HG03280 (cell line): ENCODE results near the gene ECHDC3.
"Not testable (repeated sequence)": the region's sequence is repeated elsewhere in the genome, so short reads cannot be mapped to it uniquely, and the experiment has no call there.

Source experiments
- ATAC-seq: cut with Tn5 transposase; IDR thresholded peaks from one replicate; pipeline ENCODE4 v1.9.1; 2021; ENCODE audit warnings: mild to moderate bottlenecking, moderate library complexity; ENCODE audit not compliant: unreplicated experiment

ECHDC3 gene

GRCh38 chr10:11742009-11742778 is at the start of gene ECHDC3:
Gene ECHDC3, plus strand, starts transcription at chr10:11742382. Its CDS starts 195 bp downstream, at chr10:11742577.
- peak; percentile 59 for ATAC-seq

GRCh38 chr10:11693376-11693775 is 48.8 kb upstream of the ECHDC3 start:
- ATAC-seq, result no peak

- ATAC-seq, result no peak
Measured at GRCh38 chr10:11695779-11696178, 46.4 kb upstream of the ECHDC3 start.

- ATAC-seq, result no peak
Measured at GRCh38 chr10:11697718-11698527, 44.3 kb upstream of the ECHDC3 start.

- ATAC-seq, result peak; percentile 64
Measured at GRCh38 chr10:11698691-11699549, 43.3 kb upstream of the ECHDC3 start.

- no peak for ATAC-seq
Measured at GRCh38 chr10:11699550-11700097, 42.6 kb upstream of the ECHDC3 start.

- no peak for ATAC-seq
Measured at GRCh38 chr10:11700539-11700938, 41.6 kb upstream of the ECHDC3 start.

- ATAC-seq, result no peak
Measured at GRCh38 chr10:11701451-11702095, 40.6 kb upstream of the ECHDC3 start.

- no peak for ATAC-seq
Measured at GRCh38 chr10:11702264-11702663, 39.9 kb upstream of the ECHDC3 start.

- ATAC-seq, result no peak
Measured at GRCh38 chr10:11704092-11704491, 38.1 kb upstream of the ECHDC3 start.

- ATAC-seq, result no peak
Measured at GRCh38 chr10:11705722-11706121, 36.5 kb upstream of the ECHDC3 start.

- ATAC-seq, result no peak
Measured at GRCh38 chr10:11706895-11707567, 35.2 kb upstream of the ECHDC3 start.

GRCh38 chr10:11707624-11708350 is 34.4 kb upstream of the ECHDC3 start:
- no peak for ATAC-seq

- ATAC-seq, result not testable (repeated sequence)
Measured at GRCh38 chr10:11708801-11709200, 33.4 kb upstream of the ECHDC3 start.

- no peak for ATAC-seq
Measured at GRCh38 chr10:11712744-11713143, 29.4 kb upstream of the ECHDC3 start.

- ATAC-seq, result no peak
Measured at GRCh38 chr10:11713186-11713743, 28.9 kb upstream of the ECHDC3 start.

- no peak for ATAC-seq
Measured at GRCh38 chr10:11713963-11714362, 28.2 kb upstream of the ECHDC3 start.

- ATAC-seq, result no peak
Measured at GRCh38 chr10:11714750-11715365, 27.3 kb upstream of the ECHDC3 start.
